Mucosa of descending colon (tissue), 3 donors: ENCODE data around the gene COL25A1. TPM values are rescaled to one million over a fixed set of nuclear protein-coding genes. Genes with fewer than 3 reads are reported as not detected.
"Not testable (repeated sequence)": the region's sequence is repeated elsewhere in the genome, so short reads cannot be mapped to it uniquely, and the experiment has no call there.

ENCODE experiments used
- ATAC-seq: fragments of 200-7000 bp; cut with Tn5 transposase; one replicate; pipeline ENCODE4 v1.9.1; 2020; ENCODE audit warnings: mild to moderate bottlenecking, moderate library complexity
- DNase-seq, 3 donors: peaks; one replicate each; pipeline ENCODE4 v3.0.0-alpha.2; 2020
- H3K36me3 ChIP-seq: fragments of 200-600 bp; one replicate; pipeline ENCODE4 v1.8.0; 2021; ENCODE audit warnings: low read depth, mild to moderate bottlenecking
- H3K4me1 ChIP-seq: fragments of 200-600 bp; one replicate; pipeline ENCODE4 v1.8.0; 2021; ENCODE audit warnings: low read depth, mild to moderate bottlenecking
- H3K4me3 ChIP-seq: fragments of 200-600 bp; one replicate; pipeline ENCODE4 v1.8.0; 2021; ENCODE audit warnings: mild to moderate bottlenecking
- H3K9me3 ChIP-seq: fragments of 200-600 bp; one replicate; pipeline ENCODE4 v1.8.0; 2021; ENCODE audit warnings: mild to moderate bottlenecking
- CTCF ChIP-seq: fragments of 200-600 bp; IDR thresholded peaks from one replicate; pipeline ENCODE4 v1.8.0; 2022; ENCODE audit warnings: antibody characterized with exemption, mild to moderate bottlenecking
- intact Hi-C, 2 donors: fragments of 100-400 bp; cut with DNase I in 1 of 2; cut with micrococcal nuclease in 1 of 2; formaldehyde crosslinking; loops; one replicate each; pipeline versions ENCODE4 v1.11.0 to v1.11.1; 2022; cut with DNase I, micrococcal nuclease
- total RNA-seq, 3 donors: library from RNA; stranded (reverse); fragmentation: NEBNext Ultra II Directional in 2 of 3; extraction: Animal tissue kit (Norgen Biotek cat#: 25700) in 2 of 3; gene quantifications; one replicate each; pipeline versions ENCODE4 v1.2.1 to v1.2.4, GENCODE V29; 2021 to 2023
- donor health status: DM: no; HTN: no; CAD: no; lungs with moderate emphysema.
- donor health status: DM: no; HTN: no; CAD: no.
- donor health status: DM: no; HTN: yes; CAD: no.

Gene COL25A1
- total RNA-seq, 3 donors from 2014 or later: 0.12 to 0.35 (median 0.14) TPM

GRCh38 chr4:108874806-108875205 lies 427.7 kb downstream of the COL25A1 start:
- Histone ChIP-seq H3K4me3 (no peak overlapping the region), H3K4me1 (no peaks in the 10 kb centered on the region), H3K9me3 (no peaks in the 10 kb centered on the region), H3K36me3 (no peaks in the 10 kb centered on the region)
- DNase-seq: no peak
- intact Hi-C loops: no loop called here
- no peak for ATAC-seq
- TF ChIP-seq CTCF: no peak

GRCh38 chr4:108869970-108870369 lies 432.5 kb downstream of the COL25A1 start:
- H3K4me1 ChIP-seq, H3K9me3 ChIP-seq, DNase-seq, ATAC-seq, H3K36me3 ChIP-seq, intact Hi-C loops, H3K4me3 ChIP-seq: not testable (repeated sequence)

GRCh38 chr4:108868606-108869227 lies 433.7 kb downstream of the COL25A1 start:
- no peaks in the 10 kb centered on the region for H3K4me1 ChIP-seq
- no peak for TF ChIP-seq CTCF
- DNase-seq: no peak
- ATAC-seq: no peak
- no peak overlapping the region for H3K4me3 ChIP-seq
- H3K9me3 ChIP-seq: no peaks in the 10 kb centered on the region
- intact Hi-C loops: no loop called here
- H3K36me3 ChIP-seq: no peaks in the 10 kb centered on the region

- Histone ChIP-seq H3K9me3 (no peaks in the 10 kb centered on the region), H3K36me3 (no peaks in the 10 kb centered on the region), H3K4me3 (no peak overlapping the region), H3K4me1 (no peaks in the 10 kb centered on the region)
- intact Hi-C loops: no loop called here
- no peak for TF ChIP-seq CTCF
- no peak for ATAC-seq
- DNase-seq: no peak
Observed at GRCh38 chr4:108867476-108867875, 435.0 kb downstream of the COL25A1 start.

- Histone ChIP-seq H3K4me3 (no peak overlapping the region), H3K9me3 (no peaks in the 10 kb centered on the region), H3K36me3 (no peaks in the 10 kb centered on the region), H3K4me1 (no peaks in the 10 kb centered on the region)
- intact Hi-C loops: no loop called here
- DNase-seq (peak in 1 of 3 donors; percentile 26), ATAC-seq (no peak)
- no peak for TF ChIP-seq CTCF
Observed at GRCh38 chr4:108861334-108861733, 441.1 kb downstream of the COL25A1 start.

GRCh38 chr4:108854786-108855185 lies 447.7 kb downstream of the COL25A1 start:
- Histone ChIP-seq H3K4me1 (no peaks in the 10 kb centered on the region), H3K9me3 (no peaks in the 10 kb centered on the region), H3K4me3 (no peak overlapping the region), H3K36me3 (no peaks in the 10 kb centered on the region)
- ATAC-seq (no peak), DNase-seq (no peak)
- intact Hi-C loops: no loop called here
- no peak for TF ChIP-seq CTCF
